Endothelial cell of umbilical vein (primary cell): ENCODE results near the gene COPS6.

Source experiments
- EZH2 ChIP-seq: IDR thresholded peaks from 2 replicates; pipeline ENCODE4 v1.6.1; 2012; ENCODE audit warnings: borderline replicate concordance, low read depth, mild to moderate bottlenecking, moderate library complexity, low read length, inconsistent platforms; ENCODE audit not compliant: severe bottlenecking
- FOS ChIP-seq: IDR thresholded peaks from 2 replicates; pipeline ENCODE4 v1.6.1; 2011; ENCODE audit warnings: mild to moderate bottlenecking, low read length, moderate library complexity, borderline replicate concordance; ENCODE audit not compliant: insufficient read depth
- JUN ChIP-seq: IDR thresholded peaks from 2 replicates; pipeline ENCODE4 v1.6.1; 2011; ENCODE audit warnings: borderline replicate concordance, low read depth; ENCODE audit not compliant: insufficient read length, insufficient read depth
- MYC ChIP-seq: IDR thresholded peaks from one replicate; pipeline ENCODE4 v1.6.1; 2011; ENCODE audit warnings: mild to moderate bottlenecking, low read depth, low read length
- POLR2A ChIP-seq: IDR thresholded peaks from 2 replicates; pipeline ENCODE4 v1.6.1; 2012; ENCODE audit warnings: low read depth, mild to moderate bottlenecking, control low read depth, low read length
- POLR2AphosphoS5 ChIP-seq: IDR thresholded peaks from 2 replicates; pipeline ENCODE4 v1.6.1; 2012; ENCODE audit warnings: low read depth, mild to moderate bottlenecking, control low read depth, low read length, moderate library complexity; ENCODE audit not compliant: insufficient read depth
- TF ChIP-seq, protein P1 (sequence below), 2 donors: IDR thresholded peaks; 1 replicate in 1 of 2; 2 replicates in 1 of 2; pipeline ENCODE4 v1.5.1; 2011; ENCODE audit warnings: low read length in 2 of 2, mild to moderate bottlenecking in 2 of 2, moderate library complexity in 2 of 2, control low read depth in 1 of 2, inconsistent platforms in 1 of 2, low read depth in 1 of 2; ENCODE audit not compliant: insufficient read depth in 1 of 2; ENCODE audit errors: extremely low read depth in 1 of 2
- TF ChIP-seq, protein P2 (sequence below): IDR thresholded peaks from 2 replicates; pipeline ENCODE4 v1.6.1; 2011; ENCODE audit not compliant: insufficient read depth, insufficient read length

DNA sequence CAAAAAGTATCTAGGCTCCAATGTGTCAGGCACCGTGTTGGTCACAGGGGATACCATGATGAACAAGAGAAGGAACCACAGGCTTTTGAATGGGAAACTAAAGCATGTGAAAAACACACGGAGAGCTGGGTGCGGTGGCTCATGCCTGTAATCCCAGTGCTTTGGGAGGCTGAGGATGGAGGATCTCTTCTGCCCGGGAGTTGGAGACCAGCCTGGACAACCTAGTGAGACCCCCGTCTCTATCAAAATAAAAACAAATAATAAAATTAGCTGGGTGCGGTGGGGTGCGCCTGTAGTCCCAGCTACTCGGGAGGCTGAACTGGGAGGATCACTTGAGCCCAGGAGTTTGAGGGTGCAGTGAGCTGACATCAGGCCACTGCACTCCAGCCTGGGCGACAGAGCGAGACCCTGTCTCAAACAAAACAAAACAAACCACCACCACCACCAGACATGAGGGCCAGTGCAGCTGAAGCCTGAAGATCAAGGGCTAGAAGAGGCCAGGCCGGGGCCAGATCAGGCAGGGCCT lies 611 bp upstream of the COPS6 start:
- TF ChIP-seq POLR2AphosphoS5 (no peak), POLR2A (no peak), EZH2 (no peak), FOS (no peak), MYC (no peak), JUN (no peak)
- TF ChIP-seq, protein P1, sequence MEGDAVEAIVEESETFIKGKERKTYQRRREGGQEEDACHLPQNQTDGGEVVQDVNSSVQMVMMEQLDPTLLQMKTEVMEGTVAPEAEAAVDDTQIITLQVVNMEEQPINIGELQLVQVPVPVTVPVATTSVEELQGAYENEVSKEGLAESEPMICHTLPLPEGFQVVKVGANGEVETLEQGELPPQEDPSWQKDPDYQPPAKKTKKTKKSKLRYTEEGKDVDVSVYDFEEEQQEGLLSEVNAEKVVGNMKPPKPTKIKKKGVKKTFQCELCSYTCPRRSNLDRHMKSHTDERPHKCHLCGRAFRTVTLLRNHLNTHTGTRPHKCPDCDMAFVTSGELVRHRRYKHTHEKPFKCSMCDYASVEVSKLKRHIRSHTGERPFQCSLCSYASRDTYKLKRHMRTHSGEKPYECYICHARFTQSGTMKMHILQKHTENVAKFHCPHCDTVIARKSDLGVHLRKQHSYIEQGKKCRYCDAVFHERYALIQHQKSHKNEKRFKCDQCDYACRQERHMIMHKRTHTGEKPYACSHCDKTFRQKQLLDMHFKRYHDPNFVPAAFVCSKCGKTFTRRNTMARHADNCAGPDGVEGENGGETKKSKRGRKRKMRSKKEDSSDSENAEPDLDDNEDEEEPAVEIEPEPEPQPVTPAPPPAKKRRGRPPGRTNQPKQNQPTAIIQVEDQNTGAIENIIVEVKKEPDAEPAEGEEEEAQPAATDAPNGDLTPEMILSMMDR (IDR thresholded peaks at IDR 0.05; ENCODE audit: extremely low read depth in 1 of 2, insufficient read depth in 1 of 2, low read depth in 1 of 2, low read length in 2 of 2), result no peak
- TF ChIP-seq, protein P2, sequence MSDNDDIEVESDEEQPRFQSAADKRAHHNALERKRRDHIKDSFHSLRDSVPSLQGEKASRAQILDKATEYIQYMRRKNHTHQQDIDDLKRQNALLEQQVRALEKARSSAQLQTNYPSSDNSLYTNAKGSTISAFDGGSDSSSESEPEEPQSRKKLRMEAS, result no peak
